Neuronal stem cell (in vitro differentiated cells): ENCODE results near the gene GASK1A.

ENCODE experiments used
- DNase-seq: peaks from one replicate; pipeline ENCODE4 v3.0.0-alpha.2; 2013; ENCODE audit warnings: low spot score
- H2AFZ ChIP-seq: one replicate; pipeline ENCODE4 v1.6.1; 2013; ENCODE audit warnings: mild to moderate bottlenecking, low read length, inconsistent platforms
- H2AK5ac ChIP-seq: 2 replicates; pipeline ENCODE4 v1.6.1; 2013; ENCODE audit warnings: low read depth, mild to moderate bottlenecking, inconsistent platforms, low read length, moderate library complexity, mixed read lengths
- H2BK120ac ChIP-seq: 2 replicates; pipeline ENCODE4 v1.6.1; 2013; ENCODE audit warnings: low read depth, mild to moderate bottlenecking, inconsistent platforms, low read length, moderate library complexity, mixed read lengths
- H2BK12ac ChIP-seq: one replicate; pipeline ENCODE4 v1.6.1; 2013; ENCODE audit warnings: low read length, inconsistent platforms
- H2BK15ac ChIP-seq: 2 replicates; pipeline ENCODE4 v1.6.1; 2013; ENCODE audit warnings: mild to moderate bottlenecking, low read length, inconsistent platforms, mixed read lengths
- H2BK5ac ChIP-seq: one replicate; pipeline ENCODE4 v1.6.1; 2013; ENCODE audit warnings: inconsistent platforms, mild to moderate bottlenecking, low read length, moderate library complexity
- H3K14ac ChIP-seq: one replicate; pipeline ENCODE4 v1.6.1; 2013; ENCODE audit warnings: low read length, inconsistent platforms
- H3K18ac ChIP-seq: 2 replicates; pipeline ENCODE4 v1.6.1; 2013; ENCODE audit warnings: low read length, inconsistent platforms
- H3K23ac ChIP-seq: 2 replicates; pipeline ENCODE4 v1.6.1; 2013; ENCODE audit warnings: low read depth, mild to moderate bottlenecking, mixed read lengths, low read length, inconsistent platforms; ENCODE audit not compliant: poor library complexity
- H3K27ac ChIP-seq: replicated peaks from 3 replicates; pipeline ENCODE4 v1.5.1; 2013; ENCODE audit warnings: low read length, inconsistent platforms
- H3K27me3 ChIP-seq, 3 experiments: 2 replicates each; pipeline ENCODE4 v1.6.1; 2013; ENCODE audit warnings: low read length in 3 of 3, mild to moderate bottlenecking in 2 of 3, inconsistent platforms in 1 of 3, low read depth in 1 of 3, mixed read lengths in 1 of 3, moderate library complexity in 1 of 3; ENCODE audit not compliant: control insufficient read depth in 3 of 3, insufficient read depth in 3 of 3
- H3K36me3 ChIP-seq, 2 donors: replicated peaks in 1 of 2; 2 replicates each; pipeline ENCODE4 v1.6.1; 2013; ENCODE audit warnings: low read length in 2 of 2; ENCODE audit not compliant: control insufficient read depth in 2 of 2, insufficient read depth in 2 of 2
- H3K4ac ChIP-seq: 2 replicates; pipeline ENCODE4 v1.6.1; 2013; ENCODE audit warnings: inconsistent platforms, mild to moderate bottlenecking, low read length, moderate library complexity
- H3K4me1 ChIP-seq, 2 donors: 1 replicate in 1 of 2; 2 replicates in 1 of 2; pipeline ENCODE4 v1.6.1; 2013; ENCODE audit warnings: low read length in 2 of 2, low read depth in 1 of 2; ENCODE audit not compliant: control insufficient read depth in 2 of 2, insufficient read depth in 1 of 2
- H3K4me2 ChIP-seq: one replicate; pipeline ENCODE4 v1.6.1; 2013; ENCODE audit warnings: mild to moderate bottlenecking, low read length, inconsistent platforms; ENCODE audit not compliant: insufficient read depth, poor library complexity, severe bottlenecking
- H3K4me3 ChIP-seq, 2 donors: 2 replicates each; pipeline ENCODE4 v1.5.1; 2013; ENCODE audit warnings: low read length in 2 of 2, mild to moderate bottlenecking in 2 of 2, inconsistent platforms in 1 of 2, moderate library complexity in 1 of 2
- H3K79me1 ChIP-seq: one replicate; pipeline ENCODE4 v1.6.1; 2013; ENCODE audit warnings: low read depth, mild to moderate bottlenecking, inconsistent platforms, low read length, moderate library complexity
- H3K9ac ChIP-seq: one replicate; pipeline ENCODE4 v1.6.1; 2013; ENCODE audit warnings: mild to moderate bottlenecking, low read depth, low read length, inconsistent platforms; ENCODE audit not compliant: poor library complexity
- H3K9me3 ChIP-seq, 2 donors: replicated peaks in 1 of 2; 2 replicates each; pipeline versions ENCODE3 to v1.6.1; 2013; ENCODE audit warnings: low read length in 2 of 2, mild to moderate bottlenecking in 2 of 2, inconsistent platforms in 1 of 2, low read depth in 1 of 2, mixed read lengths in 1 of 2, moderate library complexity in 1 of 2; ENCODE audit not compliant: control insufficient read depth in 2 of 2, insufficient read depth in 1 of 2
- H4K8ac ChIP-seq: one replicate; pipeline ENCODE4 v1.6.1; 2013; ENCODE audit warnings: low read depth, mild to moderate bottlenecking, inconsistent platforms, low read length, moderate library complexity
- H4K91ac ChIP-seq: one replicate; pipeline ENCODE4 v1.6.1; 2013; ENCODE audit warnings: low read length, low read depth, mild to moderate bottlenecking, inconsistent platforms; ENCODE audit not compliant: poor library complexity
- WGBS, 2 donors: extraction: QIAGEN DNeasy Blood & Tissue Kit; methylation state at CpG; one replicate each; pipeline ENCODE4 v1.1.7; 2013; ENCODE audit warnings: missing lambda C conversion rate in 2 of 2, mixed read lengths in 1 of 2; ENCODE audit not compliant: insufficient read length in 2 of 2, insufficient replicate concordance in 1 of 2; ENCODE audit errors: extremely low coverage in 2 of 2; 5-methylcytosine and 5-hydroxymethylcytosine counted together

The GASK1A gene

GRCh38 chr3:43097400-43098080 lies 118.4 kb downstream of the GASK1A start:
- no CpG with 5 or more reads among the region's 5 CpGs for WGBS, 2 donors

DNA sequence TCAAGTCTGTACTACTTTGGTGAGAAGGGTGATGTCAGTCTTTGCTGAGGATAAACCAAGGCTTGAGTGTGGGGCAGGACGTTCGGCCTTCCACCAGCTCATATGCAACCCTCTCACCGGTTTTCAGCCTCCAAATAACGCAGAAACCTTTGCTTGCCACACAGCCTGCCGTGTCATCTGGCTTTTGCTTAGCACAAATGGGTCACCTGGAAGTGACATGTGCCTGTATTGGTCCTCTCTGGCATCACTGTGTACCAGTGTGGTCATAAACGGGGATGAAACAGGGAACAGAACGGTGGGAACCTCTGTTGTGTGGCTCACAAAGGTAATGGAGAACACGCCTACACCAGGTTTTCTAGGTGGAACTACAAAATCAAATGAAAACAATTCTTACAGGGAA lies 119.7 kb downstream of the GASK1A start:
- Histone ChIP-seq H2BK5ac (no peak overlapping the region), H3K27me3 (no peaks in the 10 kb centered on the region), H3K23ac (no peak overlapping the region), H3K36me3 (no peaks in the 10 kb centered on the region), H2BK120ac (no peak overlapping the region), H3K4ac (no peak overlapping the region), H3K4me1 (peaks cover 4 to 16% of the 10 kb centered on the region in 2 donors), H3K27ac (no peak overlapping the region), H3K18ac (no peak overlapping the region), H4K91ac (no peak overlapping the region), H3K4me3 (no peak overlapping the region), H2AK5ac (no peak overlapping the region), H3K4me2 (no peak overlapping the region), H2AFZ (no peak overlapping the region), H2BK15ac (no peak overlapping the region), H3K9me3 (no peaks in the 10 kb centered on the region), H3K14ac (no peak overlapping the region), H3K9ac (no peak overlapping the region), H2BK12ac (no peak overlapping the region), H3K79me1 (peaks cover 2% of the 10 kb centered on the region), H4K8ac (no peak overlapping the region)
- no peak for DNase-seq
- no CpG with 5 or more reads among the region's 8 CpGs for WGBS, 2 donors

More at GRCh38 chr3:43097400-43098080, 118.4 kb downstream of the GASK1A start:
- DNase-seq = no peak
- H3K4me2 ChIP-seq = no peak overlapping the region
- no peaks in the 10 kb centered on the region for H3K36me3 ChIP-seq
- H2AFZ ChIP-seq = no peak overlapping the region
- no peak overlapping the region for H2BK5ac ChIP-seq
- H2BK15ac ChIP-seq = no peak overlapping the region
- no peak overlapping the region for H3K4me3 ChIP-seq
- no peak overlapping the region for H3K14ac ChIP-seq
- no peak overlapping the region for H3K27ac ChIP-seq
- no peak overlapping the region for H2AK5ac ChIP-seq
- H3K4ac ChIP-seq = no peak overlapping the region
- peak overlapping the region; percentile 25 for H3K18ac ChIP-seq
- peak overlapping the region; percentile 20 for H3K23ac ChIP-seq
- no peak overlapping the region for H3K9ac ChIP-seq
- H3K79me1 ChIP-seq = no peaks in the 10 kb centered on the region
- no peaks in the 10 kb centered on the region for H3K27me3 ChIP-seq
- H4K91ac ChIP-seq = no peak overlapping the region
- no peak overlapping the region for H4K8ac ChIP-seq
- H3K9me3 ChIP-seq = no peaks in the 10 kb centered on the region
- H2BK120ac ChIP-seq = no peak overlapping the region
- H3K4me1 ChIP-seq = peaks cover 0 to 16% of the 10 kb centered on the region in 2 donors
- no peak overlapping the region for H2BK12ac ChIP-seq

GRCh38 chr3:43102773-43103480 lies 123.8 kb downstream of the GASK1A start:
- Histone ChIP-seq H3K9ac (no peak overlapping the region), H3K14ac (peak overlapping the region; percentile 1), H3K27me3 (peaks cover 0 to 9% (median 1%) of the 10 kb centered on the region in 3 experiments), H4K91ac (no peak overlapping the region), H3K18ac (no peak overlapping the region), H2BK120ac (no peak overlapping the region), H3K27ac (no peak overlapping the region), H3K4me3 (peak overlapping the region in 1 of 2 donors; percentile 65), H3K79me1 (peaks cover 2% of the 10 kb centered on the region), H2BK15ac (no peak overlapping the region), H3K4me2 (no peak overlapping the region), H4K8ac (no peak overlapping the region), H2AFZ (no peak overlapping the region), H3K23ac (peak overlapping the region; percentile 52), H3K9me3 (no peaks in the 10 kb centered on the region), H3K4me1 (peaks cover 4 to 7% of the 10 kb centered on the region in 2 donors), H3K4ac (no peak overlapping the region), H2BK5ac (no peak overlapping the region), H2BK12ac (no peak overlapping the region), H2AK5ac (peak overlapping the region; percentile 10), H3K36me3 (no peaks in the 10 kb centered on the region)
- DNase-seq = no peak
- whole genome bisulfite sequencing, 2 donors = no CpG with 5 or more reads among the region's 2 CpGs

GRCh38 chr3:43104039-43104438 lies 124.9 kb downstream of the GASK1A start:
- H4K91ac ChIP-seq = no peak overlapping the region
- H2BK120ac ChIP-seq = no peak overlapping the region
- H3K14ac ChIP-seq = no peak overlapping the region
- no peak overlapping the region for H3K9ac ChIP-seq
- no CpG with 5 or more reads among the region's 3 CpGs for WGBS, 2 donors
- H3K27me3 ChIP-seq = peaks cover 0 to 9% (median 1%) of the 10 kb centered on the region in 3 experiments
- peaks cover 4 to 7% of the 10 kb centered on the region in 2 donors for H3K4me1 ChIP-seq
- no peak overlapping the region for H3K4me2 ChIP-seq
- H2BK5ac ChIP-seq = no peak overlapping the region
- H3K79me1 ChIP-seq = peaks cover 2% of the 10 kb centered on the region
- DNase-seq = no peak
- no peaks in the 10 kb centered on the region for H3K36me3 ChIP-seq
- H2BK15ac ChIP-seq = no peak overlapping the region
- H3K9me3 ChIP-seq = no peaks in the 10 kb centered on the region
- no peak overlapping the region for H3K4ac ChIP-seq
- no peak overlapping the region for H3K4me3 ChIP-seq
- no peak overlapping the region for H3K27ac ChIP-seq
- H2AK5ac ChIP-seq = no peak overlapping the region
- no peak overlapping the region for H3K18ac ChIP-seq
- H2BK12ac ChIP-seq = no peak overlapping the region
- no peak overlapping the region for H3K23ac ChIP-seq
- H4K8ac ChIP-seq = no peak overlapping the region
- H2AFZ ChIP-seq = no peak overlapping the region
